ENCODE results near the gene BAHCC1.

Gene BAHCC1

GRCh38 chr17:81444610-81445339 is 49.5 kb downstream of the BAHCC1 start:
- TF ChIP-seq NFIC (IDR thresholded peaks at IDR 0.05) (no peak), MAX (IDR thresholded peaks at IDR 0.05) (peak; percentile 45; the same call in 1 of the 2 replicates), REST (IDR thresholded peaks at IDR 0.05; ENCODE audit: low read depth) (peak; percentile 64), RAD21 (IDR thresholded peaks at IDR 0.05; ENCODE audit: low read depth) (peak; percentile 4; the same call in 1 of the 2 replicates)

- TF ChIP-seq TAF1 (IDR thresholded peaks at IDR 0.05; ENCODE audit: low read depth) (no peak), ZBTB7A (IDR thresholded peaks at IDR 0.05; ENCODE audit: low read depth) (peak; percentile 34; the same call in 1 of the 2 replicates), CEBPB (IDR thresholded peaks at IDR 0.05) (no peak), YY1 (IDR thresholded peaks at IDR 0.05; ENCODE audit: low read depth) (0 out of 2 replicates have a peak, but pooled peaks have one; percentile 21)
Measured at GRCh38 chr17:81445642-81446503, 50.6 kb downstream of the BAHCC1 start.

GRCh38 chr17:81447331-81447933 is 52.2 kb downstream of the BAHCC1 start:
- TF ChIP-seq USF1 (IDR thresholded peaks at IDR 0.05): no peak

- no peak for TF ChIP-seq CREB1 (IDR thresholded peaks at IDR 0.05; ENCODE audit: low read depth)
- TF ChIP-seq EGR1 (IDR thresholded peaks at IDR 0.05): no peak
- TF ChIP-seq TAF1 (IDR thresholded peaks at IDR 0.05; ENCODE audit: low read depth): no peak
- no peak for TF ChIP-seq USF1 (IDR thresholded peaks at IDR 0.05)
- TF ChIP-seq REST (IDR thresholded peaks at IDR 0.05; ENCODE audit: low read depth): no peak
- no peak for TF ChIP-seq NFIC (IDR thresholded peaks at IDR 0.05)
- TF ChIP-seq TEAD4 (IDR thresholded peaks at IDR 0.05): no peak
- TF ChIP-seq CEBPB (IDR thresholded peaks at IDR 0.05): no peak
- no peak for TF ChIP-seq ZBTB7A (IDR thresholded peaks at IDR 0.05; ENCODE audit: low read depth)
- no peak for TF ChIP-seq TCF12 (IDR thresholded peaks at IDR 0.05; ENCODE audit: low read depth)
Measured at GRCh38 chr17:81448442-81448841, 53.2 kb downstream of the BAHCC1 start.

- TF ChIP-seq TCF12 (IDR thresholded peaks at IDR 0.05; ENCODE audit: low read depth): no peak
- no peak for TF ChIP-seq REST (IDR thresholded peaks at IDR 0.05; ENCODE audit: low read depth)
- TF ChIP-seq TEAD4 (IDR thresholded peaks at IDR 0.05): no peak
- no peak for TF ChIP-seq FOXM1 (IDR thresholded peaks at IDR 0.05; ENCODE audit: borderline replicate concordance, low read depth)
- TF ChIP-seq USF1 (IDR thresholded peaks at IDR 0.05): peak; percentile 49
- TF ChIP-seq MAX (IDR thresholded peaks at IDR 0.05): peak; percentile 33; the same call in 1 of the 2 replicates
Measured at GRCh38 chr17:81448950-81449349, 53.7 kb downstream of the BAHCC1 start.
